Fibroblast of villous mesenchyme (primary cell): ENCODE measurements around the gene IL12RB2. TPM values are rescaled to one million over a fixed set of nuclear protein-coding genes. Genes with fewer than 3 reads are reported as not detected.

Source experiments
- DNase-seq: peaks from one replicate; pipeline ENCODE4 v3.0.0-alpha.2; 2010; ENCODE audit warnings: low read depth
- H3K4me3 ChIP-seq: 2 replicates; pipeline ENCODE4 v1.5.1; 2011; ENCODE audit warnings: low read depth, mild to moderate bottlenecking, low read length
- CTCF ChIP-seq: IDR thresholded peaks from 2 replicates; pipeline ENCODE4 v1.5.1; 2012; ENCODE audit warnings: low read depth, mild to moderate bottlenecking, low read length; ENCODE audit not compliant: insufficient read depth
- total RNA-seq: library from RNA; depleted of rRNA; stranded (reverse); fragments of >200 nt; gene quantifications from 2 replicates; pipeline ENCODE4 v1.2.3, GENCODE V29; 2012

IL12RB2 gene
- under 0.01 TPM in 1 of 2 replicates, not detected in the other for total RNA-seq

GRCh38 chr1:67307251-67308060, at the start of gene IL12RB2:
IL12RB2 (plus strand) TSS chr1:67307873; CDS start chr1:67320369, 12,496 bp downstream.
- no peak for TF ChIP-seq CTCF
- no peak within 1 kb of the TSS for H3K4me3 ChIP-seq
- no peak for DNase-seq

- TF ChIP-seq CTCF, result no peak
- H3K4me3 ChIP-seq, result no peak overlapping the region
- DNase-seq, result no peak
Observed at GRCh38 chr1:67261680-67262079, 46.0 kb upstream of the IL12RB2 start.

GRCh38 chr1:67262735-67263134, 44.9 kb upstream of the IL12RB2 start:
- no peak overlapping the region for H3K4me3 ChIP-seq
- DNase-seq, result no peak
- TF ChIP-seq CTCF, result no peak

- no peak for DNase-seq
- H3K4me3 ChIP-seq, result no peak overlapping the region
- no peak for TF ChIP-seq CTCF
Observed at GRCh38 chr1:67264152-67264551, 43.5 kb upstream of the IL12RB2 start.

- no peak for DNase-seq
- no peak overlapping the region for H3K4me3 ChIP-seq
- TF ChIP-seq CTCF, result no peak
Observed at GRCh38 chr1:67264899-67265298, 42.8 kb upstream of the IL12RB2 start.

- DNase-seq, result no peak
- TF ChIP-seq CTCF, result no peak
- no peak overlapping the region for H3K4me3 ChIP-seq
Observed at GRCh38 chr1:67269061-67269460, 38.6 kb upstream of the IL12RB2 start.
